Left ventricle myocardium superior (tissue), 1 donor: Measurements from ENCODE around the gene HACD2. TPM values are rescaled to one million over a fixed set of nuclear protein-coding genes. Genes with fewer than 3 reads are reported as not detected.
A peak's percentile ranks its signal among the peaks of the same experiment; 100 is the strongest.
"Not testable (repeated sequence)": the region's sequence is repeated elsewhere in the genome, so short reads cannot be mapped to it uniquely, and the experiment has no call there.

Experiments used
- ATAC-seq: fragments of 200-7000 bp; cut with Tn5 transposase; one replicate; pipeline ENCODE4 v1.9.1; 2020; ENCODE audit warnings: mild to moderate bottlenecking, moderate library complexity
- DNase-seq: peaks from one replicate; pipeline ENCODE4 v3.0.0-alpha.2; 2020
- intact Hi-C: fragments of 100-400 bp; cut with micrococcal nuclease; formaldehyde crosslinking; loops from one replicate; pipeline ENCODE4 v1.11.0; 2022
- total RNA-seq: library from RNA; stranded (reverse); fragmentation: NEBNext Ultra II Directional; extraction: Animal tissue kit (Norgen Biotek cat#: 25700); gene quantifications from one replicate; pipeline ENCODE4 v1.2.1, GENCODE V29; 2021
- donor health status: DM: no; HTN: yes; CAD: no; lungs with severe emphysema.

The HACD2 gene
- total RNA-seq, 1 donor from 2014 or later = 10.5 TPM

DNA sequence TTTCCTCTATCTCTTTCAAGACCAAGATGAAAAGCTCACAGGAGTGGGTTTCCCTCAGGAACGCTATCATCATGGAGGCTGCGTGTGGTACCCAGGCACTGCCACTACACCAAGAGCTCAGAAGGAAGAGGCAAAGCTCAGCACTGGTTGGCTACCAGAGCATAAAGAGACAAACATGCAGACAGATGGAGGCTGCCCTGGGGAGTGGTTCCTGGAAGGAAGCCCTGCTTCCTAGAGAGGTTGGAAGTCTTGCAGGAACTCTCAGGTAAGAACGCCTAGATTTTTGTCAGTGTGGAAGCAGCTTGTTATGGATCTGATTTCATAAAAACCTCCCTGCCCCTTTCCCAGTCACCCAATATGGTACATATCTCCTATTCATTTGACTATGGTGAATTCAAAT is 86.1 kb downstream of the HACD2 start:
- intact Hi-C loops = no loop called here
- ATAC-seq (no peak), DNase-seq (no peak)

DNA sequence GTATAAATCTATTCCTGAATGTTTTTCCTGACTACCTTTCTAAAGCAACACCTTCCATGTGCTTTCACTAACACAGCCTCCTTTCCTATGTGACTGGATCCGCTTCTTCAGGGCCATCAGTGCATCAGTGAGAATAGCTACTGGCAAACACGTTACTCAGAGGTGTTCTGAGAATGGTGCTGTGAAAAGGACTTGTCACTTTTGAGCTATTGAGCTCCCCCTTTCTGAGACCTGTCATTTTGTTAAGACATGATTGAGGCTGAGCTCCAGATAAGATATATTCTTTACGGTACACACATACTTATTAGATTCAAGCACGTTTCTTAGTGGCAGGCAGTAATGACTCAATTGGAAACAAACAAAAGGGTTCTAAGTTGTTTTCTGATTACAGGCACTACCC is 90.9 kb downstream of the HACD2 start:
- intact Hi-C loops = no loop called here
- no peak for DNase-seq
- ATAC-seq = no peak

DNA sequence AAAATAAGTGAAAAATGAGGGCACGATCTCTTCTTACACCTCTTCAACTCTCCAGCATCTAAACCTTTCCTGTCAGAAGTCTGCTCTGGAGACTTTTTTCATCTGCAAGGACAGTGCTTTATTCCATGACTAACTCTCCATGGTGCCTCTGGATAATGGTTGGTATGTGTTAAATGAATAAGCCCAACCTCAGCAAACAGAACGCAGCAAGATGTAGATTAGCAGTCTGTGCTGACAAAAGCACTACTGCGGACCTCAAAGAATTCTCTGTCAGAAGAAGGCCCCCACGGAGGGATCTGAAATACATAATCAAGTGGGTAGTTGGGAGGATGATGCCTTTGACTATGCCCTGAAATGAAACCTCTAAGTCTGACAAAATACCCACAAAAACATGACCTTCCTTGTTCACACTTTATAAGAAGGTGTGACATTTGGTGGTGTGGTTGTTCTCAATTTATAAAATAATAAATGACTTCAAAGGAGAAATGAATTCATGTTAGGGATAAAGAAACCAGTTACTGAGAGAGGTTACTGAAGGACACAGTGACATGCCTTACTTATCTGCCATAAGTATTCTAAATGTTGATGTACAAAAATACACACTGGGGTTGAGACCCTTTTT is 92.8 kb downstream of the HACD2 start:
- intact Hi-C loops = no loop called here
- no peak for DNase-seq
- ATAC-seq = no peak

DNA sequence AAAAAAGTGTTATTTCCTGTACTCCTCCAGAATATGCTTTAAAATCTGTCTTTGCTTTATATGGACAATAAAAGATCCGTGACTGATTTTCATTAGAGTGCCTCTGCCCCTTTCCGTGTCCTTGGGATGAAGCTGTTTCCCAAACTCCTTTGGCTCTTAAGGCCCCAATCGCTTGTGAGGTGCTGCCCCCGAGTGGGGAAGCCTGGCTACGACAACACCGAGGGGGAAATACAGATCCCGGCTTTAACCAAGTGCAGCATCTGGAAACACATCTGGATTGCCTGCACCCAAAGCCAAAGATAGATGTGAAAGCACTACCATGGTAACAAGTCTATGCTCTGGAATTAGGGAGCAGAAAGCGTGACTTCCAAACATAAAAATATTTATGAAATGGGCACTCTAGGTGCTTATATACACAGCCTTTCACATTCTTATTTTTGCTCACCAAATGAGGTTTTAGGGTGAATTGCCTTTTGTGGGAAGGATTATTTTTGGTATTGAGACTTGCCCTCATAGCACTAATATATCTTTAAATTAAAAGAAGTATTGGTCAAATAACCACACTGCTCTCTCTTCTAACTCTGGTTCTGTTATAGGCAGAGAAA is 95.4 kb downstream of the HACD2 start:
- ATAC-seq = peak; percentile 83
- peak; percentile 83 for DNase-seq
- intact Hi-C loops = no loop called here

DNA sequence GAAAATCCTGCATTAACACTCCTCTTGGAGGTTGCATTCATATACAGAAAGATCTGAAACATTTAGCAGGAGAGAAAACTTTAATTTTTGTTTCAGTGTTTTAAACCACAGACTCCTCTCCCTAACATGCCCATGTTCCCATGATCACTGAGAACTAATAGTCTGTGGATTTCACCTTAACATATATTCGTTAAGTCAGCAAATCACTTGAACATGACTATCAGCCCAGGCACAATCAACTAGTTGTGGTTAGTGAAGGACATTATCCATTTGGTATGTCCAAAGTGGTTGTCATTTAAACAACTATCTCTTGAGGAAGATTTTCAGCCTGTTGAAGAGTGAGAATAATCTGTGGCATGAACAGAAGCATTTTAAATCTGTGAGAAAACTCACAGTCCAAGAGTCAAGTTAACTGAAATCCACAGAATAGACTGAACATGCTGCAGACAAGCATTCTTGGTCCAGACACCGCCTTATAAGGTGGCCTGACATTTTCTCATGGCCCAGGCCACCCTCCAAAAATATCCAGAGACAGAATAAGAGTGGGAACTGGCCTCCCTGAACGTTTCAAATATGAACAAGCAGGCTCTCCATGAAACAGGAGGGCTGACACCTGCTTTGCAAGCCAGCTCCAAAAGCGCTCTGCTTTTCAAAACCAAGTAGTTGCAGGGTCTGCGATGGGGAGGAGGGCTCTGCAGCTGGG is 96.1 kb downstream of the HACD2 start:
- no peak for DNase-seq
- intact Hi-C loops = no loop called here
- ATAC-seq = peak; percentile 47

DNA sequence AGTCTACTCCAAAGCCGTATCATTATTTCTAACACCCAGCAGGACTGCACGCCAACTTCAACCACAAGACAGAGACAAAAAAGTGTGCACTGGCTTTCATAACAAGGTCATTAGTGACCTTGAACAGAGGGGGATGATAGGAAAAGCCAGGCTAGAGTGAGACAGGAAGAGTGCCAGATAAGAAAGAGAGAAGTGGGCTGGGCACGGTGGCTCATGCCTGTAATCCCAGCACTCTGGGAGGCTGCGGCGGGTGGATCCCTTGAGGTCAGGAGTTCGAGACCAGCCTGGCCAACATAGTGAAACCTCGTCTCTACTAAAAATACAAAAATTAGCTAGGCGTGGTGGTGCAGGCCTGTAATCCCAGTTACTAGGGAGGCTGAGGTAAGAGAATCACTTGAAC is 97.8 kb downstream of the HACD2 start:
- intact Hi-C loops, DNase-seq: not testable (repeated sequence)

DNA sequence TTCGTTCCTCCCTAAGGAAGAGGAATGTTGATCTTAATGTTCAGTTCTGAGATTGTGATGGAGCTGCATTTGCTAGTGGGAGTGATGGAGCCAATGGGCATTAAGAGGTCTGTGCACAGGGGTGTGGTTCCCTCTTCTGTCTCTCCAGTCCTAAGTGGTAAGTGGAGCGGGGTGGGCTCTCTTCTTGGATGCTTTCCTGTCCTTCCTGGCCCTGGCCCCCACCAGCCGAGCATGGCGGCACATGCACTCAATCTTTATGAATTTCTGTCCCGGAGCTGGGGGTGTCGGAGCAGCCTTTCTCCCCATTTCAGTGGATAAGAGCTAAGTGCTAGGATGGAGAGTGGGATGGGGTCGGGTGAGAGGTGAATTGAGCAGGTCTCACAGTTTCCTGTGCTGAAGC is 98.4 kb downstream of the HACD2 start:
- ATAC-seq (no peak), DNase-seq (no peak)
- intact Hi-C loops = no loop called here

More for the DNA sequence above, 97.8 kb downstream of the HACD2 start:
- ATAC-seq = peak; percentile 65

DNA sequence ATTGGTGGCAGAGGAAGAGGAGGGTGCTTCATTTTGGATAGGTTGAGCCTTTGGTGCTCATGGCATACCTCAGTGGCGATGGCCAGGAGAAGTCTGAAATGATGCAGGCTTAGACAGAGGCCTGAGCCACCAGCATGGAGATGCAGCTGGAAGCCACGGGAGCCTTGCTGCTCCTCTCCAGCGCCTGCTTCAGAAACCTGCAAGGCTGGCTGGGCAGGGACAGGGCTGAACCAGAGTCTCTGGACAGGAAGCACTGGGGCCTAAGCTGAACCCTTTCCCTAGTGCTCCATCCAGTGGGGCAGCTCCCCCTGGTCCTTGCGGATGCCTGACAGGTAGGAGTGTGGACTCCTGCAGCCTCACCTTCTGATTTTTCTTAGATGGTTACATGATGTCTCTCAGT is 99.3 kb downstream of the HACD2 start:
- intact Hi-C loops = no loop called here
- no peak for DNase-seq
- no peak for ATAC-seq

DNA sequence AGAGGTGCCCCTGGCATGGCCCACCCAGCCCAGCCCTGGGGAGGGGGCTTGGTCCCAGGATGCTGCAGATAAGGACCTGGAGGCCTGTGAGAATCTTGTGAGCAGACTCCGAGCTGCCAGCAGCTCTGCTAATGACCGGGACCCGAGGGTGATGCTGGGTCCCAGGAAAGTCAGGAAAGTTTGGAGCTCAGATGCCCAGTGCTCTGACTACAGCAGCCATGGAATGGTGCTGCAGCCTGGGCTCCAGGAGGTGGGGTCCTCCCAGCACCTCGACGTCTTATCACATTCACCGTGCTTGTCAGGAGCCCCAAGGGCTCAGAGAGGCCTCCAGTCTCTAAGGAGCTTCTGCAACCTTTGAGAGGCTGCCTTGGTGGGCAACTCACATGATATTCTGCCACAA is 101.7 kb downstream of the HACD2 start:
- intact Hi-C loops = no loop called here
- DNase-seq (no peak), ATAC-seq (no peak)

DNA sequence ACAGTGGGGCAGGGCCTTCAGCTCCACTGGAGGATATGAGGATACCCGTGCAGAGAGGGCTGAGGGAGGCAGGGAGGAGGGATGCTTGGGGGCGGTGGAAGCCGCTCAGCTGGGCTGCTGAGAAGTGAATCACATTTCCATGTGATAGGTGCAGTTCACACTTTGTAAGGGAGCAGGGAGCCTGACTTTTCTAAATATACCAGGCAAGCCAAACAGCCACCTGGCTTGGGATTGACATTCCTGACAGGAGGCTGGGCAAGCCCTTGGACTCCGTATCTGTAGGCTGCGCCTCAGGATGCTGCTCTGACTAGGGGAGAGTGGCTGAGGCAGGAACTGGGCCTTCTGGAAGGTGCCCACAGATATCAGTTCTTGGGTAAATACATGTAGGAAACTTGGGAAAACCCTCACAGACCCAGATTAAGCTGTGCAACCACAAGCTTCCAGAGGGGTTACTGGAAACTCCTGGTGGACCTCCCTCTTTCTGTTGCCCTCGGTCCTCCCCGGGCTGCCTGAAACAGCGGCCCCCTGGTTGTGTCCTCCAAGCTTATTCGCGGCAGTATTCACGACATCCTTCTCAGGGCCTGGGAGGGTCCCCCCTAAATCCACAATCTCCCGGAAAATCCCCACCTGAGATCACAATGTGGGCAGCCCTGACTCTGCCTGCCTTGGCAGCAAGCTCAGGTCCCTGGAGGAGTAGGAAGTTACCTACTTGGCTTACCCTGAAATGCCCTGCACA is 103.0 kb downstream of the HACD2 start:
- DNase-seq (no peak), ATAC-seq (peak; percentile 83)
- intact Hi-C loops = no loop called here

DNA sequence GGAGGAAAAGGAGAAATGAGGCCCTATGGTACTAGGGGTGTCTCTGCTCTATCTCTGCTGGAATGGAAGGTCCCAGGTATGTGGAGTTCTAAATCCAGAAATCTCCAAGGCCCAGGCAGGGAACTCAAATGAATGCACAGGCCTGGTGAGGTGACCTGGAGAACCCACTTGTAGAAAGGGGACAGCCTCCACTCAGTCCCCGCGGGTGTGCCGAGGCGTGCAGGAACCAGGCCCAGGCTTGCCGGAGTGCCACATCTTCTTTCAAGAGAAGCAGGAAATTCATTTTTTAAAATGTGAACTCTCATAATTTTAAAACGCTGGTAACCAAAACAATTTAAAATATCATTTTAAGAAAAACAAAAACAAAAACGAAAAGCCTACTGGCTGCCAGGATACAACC is 103.8 kb downstream of the HACD2 start:
- intact Hi-C loops = no loop called here

DNA sequence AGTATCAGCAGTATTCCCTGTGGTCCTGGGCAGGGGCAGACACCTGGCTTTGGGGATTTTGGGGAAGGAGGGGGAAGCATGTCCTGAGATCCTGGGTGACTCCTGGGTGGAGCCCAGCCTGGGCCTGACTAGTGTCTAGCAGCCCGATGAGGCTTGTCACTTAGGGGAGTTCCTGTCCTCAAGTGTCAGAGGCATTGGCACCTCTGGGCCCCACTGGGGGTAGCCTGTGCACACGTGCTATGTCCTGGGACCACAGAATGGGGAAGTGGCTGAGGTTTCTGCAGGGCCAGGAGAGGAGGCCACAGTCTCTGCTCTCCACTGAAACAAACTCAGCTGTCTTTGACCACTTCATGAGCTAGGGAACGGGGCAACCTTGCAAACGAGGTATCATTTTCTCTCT is 104.4 kb downstream of the HACD2 start:
- ATAC-seq = no peak
- intact Hi-C loops = no loop called here

More for the DNA sequence above, 103.8 kb downstream of the HACD2 start:
- DNase-seq (no peak), ATAC-seq (no peak)

DNA sequence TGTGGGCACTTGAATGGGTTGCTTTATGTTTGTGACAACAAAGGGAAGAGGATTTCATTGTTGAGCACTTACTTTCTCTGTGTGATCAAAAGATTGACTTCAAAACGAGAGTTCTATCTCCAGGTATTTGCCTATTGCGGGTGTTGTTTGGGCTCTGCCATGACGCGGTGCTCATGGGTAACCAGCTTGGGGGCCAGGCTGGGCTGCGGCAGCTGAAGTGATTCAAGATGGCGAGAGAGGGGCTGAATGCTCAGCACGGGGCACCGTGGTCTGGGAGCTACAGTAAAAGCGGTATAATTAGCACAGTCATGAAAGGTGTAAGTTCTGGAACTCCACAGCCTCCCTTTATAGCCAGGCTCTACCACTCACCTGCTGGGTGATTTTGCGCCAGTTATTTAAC is 105.0 kb downstream of the HACD2 start:
- ATAC-seq (no peak), DNase-seq (no peak)
- intact Hi-C loops = no loop called here

More for the DNA sequence above, 104.4 kb downstream of the HACD2 start:
- no peak for DNase-seq

DNA sequence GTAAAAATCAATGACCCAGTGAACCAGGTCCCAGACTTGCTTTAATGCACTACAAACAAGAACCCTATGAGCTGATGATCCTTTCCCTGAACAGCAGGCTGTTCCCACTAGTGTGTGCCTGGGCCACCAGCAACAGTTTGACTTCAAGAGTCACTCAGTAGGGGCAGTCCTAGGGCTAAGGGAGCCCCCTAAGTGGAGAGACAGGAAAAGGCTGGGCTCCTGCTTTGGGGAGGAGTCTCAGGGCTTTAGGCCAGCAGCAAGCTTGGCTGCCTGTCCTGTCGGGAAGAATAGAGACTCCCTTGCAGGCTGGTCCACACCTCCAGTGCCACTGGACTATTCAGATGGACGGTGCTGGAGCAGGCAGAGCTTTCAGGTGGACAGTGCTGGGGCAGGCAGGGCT is 106.5 kb downstream of the HACD2 start:
- no peak for DNase-seq
- ATAC-seq = no peak
- intact Hi-C loops = no loop called here

DNA sequence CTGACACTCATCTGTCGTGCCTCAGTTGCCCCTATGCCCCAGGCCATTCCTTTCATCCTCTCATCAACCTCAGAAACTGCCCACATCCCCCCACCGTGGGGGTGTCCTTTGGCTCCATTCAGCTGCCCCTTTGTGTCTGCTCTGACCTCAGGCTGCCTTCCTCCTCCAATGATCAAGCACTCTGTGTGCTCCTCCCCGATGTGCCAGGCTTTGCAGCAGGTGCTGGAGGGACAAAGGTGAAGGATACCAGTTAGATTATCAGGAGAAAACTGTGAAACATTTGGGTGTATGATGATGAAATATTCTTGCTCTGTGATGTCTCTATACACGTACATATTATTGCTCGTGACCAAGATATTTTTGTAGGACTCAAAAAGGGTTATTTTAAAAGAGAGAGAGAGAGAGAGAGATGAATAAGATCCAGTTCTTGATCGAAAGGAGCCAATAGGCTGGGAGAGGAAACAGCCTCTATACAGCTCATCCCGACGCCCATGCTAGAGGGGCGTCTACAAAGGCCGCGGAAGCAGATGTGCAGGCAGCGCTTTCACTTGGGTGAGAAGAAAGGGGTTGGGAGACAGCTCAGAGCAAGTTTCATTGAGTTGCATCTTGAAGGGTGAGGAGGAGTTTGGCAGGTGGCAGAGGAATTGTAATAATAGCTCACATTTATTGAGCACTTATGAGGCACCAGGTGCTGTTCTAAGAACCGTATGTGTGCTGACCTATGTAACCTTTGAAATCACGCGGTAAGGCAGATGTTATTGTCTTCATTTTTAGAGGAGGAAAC is 107.7 kb downstream of the HACD2 start:
- intact Hi-C loops = no loop called here
- ATAC-seq (no peak), DNase-seq (no peak)

DNA sequence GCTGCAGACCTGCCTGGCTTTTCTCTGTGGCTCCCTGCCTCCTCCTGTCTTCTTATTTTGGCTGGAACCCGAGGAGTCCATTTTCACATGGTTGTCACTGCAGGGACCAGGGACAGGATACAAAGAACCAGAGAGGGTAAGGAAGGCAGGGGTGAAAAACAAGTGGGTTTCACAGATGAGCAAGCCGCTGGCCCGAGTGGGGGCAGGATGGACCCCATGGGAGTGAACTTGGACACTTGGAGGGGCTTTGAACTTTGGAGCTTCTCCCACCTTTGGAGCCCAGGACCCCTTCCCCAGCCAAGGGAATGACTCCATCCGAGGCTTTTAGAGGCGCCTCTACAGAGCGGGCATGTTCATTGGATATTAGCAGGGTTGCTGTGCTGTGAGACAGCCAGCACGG is 109.1 kb downstream of the HACD2 start:
- DNase-seq (no peak), ATAC-seq (no peak)
- intact Hi-C loops = no loop called here

DNA sequence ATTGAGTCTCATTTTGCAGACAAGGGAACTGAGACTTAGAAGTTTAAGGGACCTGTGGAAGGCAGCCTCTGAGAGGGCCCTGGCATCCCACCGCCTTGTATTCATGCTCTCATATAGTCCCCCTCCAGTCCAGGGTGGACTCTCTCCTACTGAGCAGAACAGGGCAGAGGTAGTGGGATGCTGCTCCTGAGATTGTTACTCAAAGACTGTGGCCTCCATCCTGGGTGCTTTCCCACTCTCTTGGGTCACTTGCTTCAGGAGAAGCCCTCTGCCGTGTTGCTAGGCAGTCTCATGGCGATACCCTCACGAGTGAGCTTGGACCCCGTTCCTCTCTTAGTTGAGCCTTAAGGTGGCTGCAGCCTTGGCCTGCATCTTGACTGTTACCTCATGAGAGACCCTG is 113.7 kb downstream of the HACD2 start:
- intact Hi-C loops = no loop called here
- DNase-seq (no peak), ATAC-seq (no peak)

DNA sequence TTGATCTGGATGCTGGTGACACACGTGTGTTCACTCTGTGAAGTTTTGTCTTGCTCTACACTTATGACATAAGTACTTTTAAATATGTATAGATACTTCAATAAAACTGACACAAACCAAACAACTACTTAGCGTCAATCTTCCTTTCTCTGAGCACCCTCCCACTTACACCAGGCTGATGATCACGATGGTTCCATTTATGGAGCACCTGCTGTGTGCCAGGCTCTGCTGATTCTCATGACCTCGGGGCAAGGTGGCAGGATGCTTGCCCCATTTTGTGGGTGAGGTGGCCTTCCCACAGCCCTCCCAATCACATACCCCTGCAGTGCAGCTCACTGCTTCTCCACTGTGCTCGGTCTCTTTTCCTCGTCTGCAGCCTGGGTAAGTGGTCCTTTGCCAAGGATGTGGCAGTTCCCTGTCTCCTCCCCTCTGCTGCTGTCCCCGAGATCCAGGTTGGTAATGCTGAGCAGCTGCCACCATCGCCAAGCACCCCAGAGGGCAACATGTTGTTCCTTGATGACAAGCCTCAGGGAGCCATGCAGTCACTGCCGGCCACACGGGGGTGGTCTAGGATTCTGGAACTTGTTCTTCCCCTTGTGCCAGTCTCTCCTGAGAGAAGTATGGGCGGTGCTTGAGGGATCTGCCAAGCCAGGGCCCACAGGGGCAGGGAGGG is 115.4 kb downstream of the HACD2 start:
- intact Hi-C loops = no loop called here
- ATAC-seq (peak; percentile 25), DNase-seq (no peak)

DNA sequence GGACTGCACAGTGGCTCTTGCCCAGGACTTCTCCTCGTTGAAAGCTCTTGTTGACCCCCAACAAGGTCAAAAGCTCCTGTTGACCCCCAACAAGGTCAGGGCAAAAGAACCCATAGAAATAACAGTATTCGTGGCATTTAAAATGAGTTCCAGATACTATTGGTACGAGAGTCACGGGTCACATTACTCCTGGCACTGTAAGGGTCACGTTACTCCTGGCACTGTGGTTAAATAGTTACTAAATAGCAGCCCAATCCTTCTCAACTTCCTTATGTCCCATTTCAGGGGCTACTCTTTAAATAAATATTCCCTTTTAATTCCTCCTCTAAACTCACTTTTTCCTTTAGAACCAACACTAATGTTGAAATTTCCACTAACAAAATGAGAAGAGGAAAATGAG is 117.8 kb downstream of the HACD2 start:
- DNase-seq (no peak), ATAC-seq (no peak)
- intact Hi-C loops = no loop called here
